Measurements from ENCODE around the gene JOSD1. TPM values are rescaled to one million over a fixed set of nuclear protein-coding genes. Genes with fewer than 3 reads are reported as not detected.

Gene JOSD1
- total RNA-seq, result 10 to 100 TPM; 25.8 to 56.7 (median 28.9) TPM

DNA sequence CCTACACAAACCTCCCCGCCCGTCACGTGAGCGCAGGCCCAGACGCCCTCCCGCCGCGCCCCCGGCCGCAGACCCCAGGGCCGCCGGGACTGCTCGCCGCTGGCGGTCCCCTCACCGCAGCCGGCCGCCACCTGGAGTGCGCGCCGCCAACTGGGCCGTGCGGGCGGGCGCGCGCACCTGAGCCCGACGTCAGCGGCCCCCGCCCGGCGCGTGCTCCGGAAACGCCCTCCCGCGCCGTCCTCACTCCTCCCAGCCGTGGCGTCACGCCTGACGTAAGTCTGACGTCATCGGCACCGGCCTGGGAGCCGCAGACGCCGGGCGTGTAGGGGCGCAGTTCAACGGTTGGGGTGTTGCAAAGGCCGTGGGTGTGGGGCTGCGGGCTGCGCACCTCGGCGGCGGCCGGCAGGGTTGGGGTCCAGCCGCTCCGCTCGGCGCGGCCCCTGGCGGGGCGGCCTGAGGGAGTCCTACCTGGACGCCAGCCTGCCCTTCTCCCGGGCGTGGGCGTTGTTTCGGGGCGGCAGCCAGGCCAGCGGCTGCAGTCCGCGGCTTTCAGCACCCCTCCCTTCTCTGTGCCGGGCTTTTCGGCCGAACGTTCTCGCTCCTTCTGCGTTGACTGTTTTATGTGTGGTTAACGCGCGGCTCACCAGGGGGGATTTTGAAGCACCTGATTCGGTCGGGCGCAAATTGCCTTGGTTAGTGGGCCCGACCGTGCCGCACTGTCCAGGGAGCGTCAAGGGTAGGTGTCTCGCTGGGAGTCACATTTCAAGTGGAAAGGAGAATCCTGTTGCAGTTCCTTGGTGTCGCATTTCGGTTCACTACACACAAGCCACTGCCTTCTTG is at the start of gene JOSD1:
Gene JOSD1, minus strand, starts transcription at position 155 of the 840 bp plus-strand sequence. CDS start 956 bp downstream, outside the sequence.
- H3K4me3 ChIP-seq, result peak within 1 kb of the TSS; percentile 72 to 99 (median 83)
- peak within 1 kb of the TSS; percentile 90 to 92 for H3K27ac ChIP-seq
- ATAC-seq (replicated peaks in 6 of 8), result peak; percentile 35 to 52 (median 48)

DNA sequence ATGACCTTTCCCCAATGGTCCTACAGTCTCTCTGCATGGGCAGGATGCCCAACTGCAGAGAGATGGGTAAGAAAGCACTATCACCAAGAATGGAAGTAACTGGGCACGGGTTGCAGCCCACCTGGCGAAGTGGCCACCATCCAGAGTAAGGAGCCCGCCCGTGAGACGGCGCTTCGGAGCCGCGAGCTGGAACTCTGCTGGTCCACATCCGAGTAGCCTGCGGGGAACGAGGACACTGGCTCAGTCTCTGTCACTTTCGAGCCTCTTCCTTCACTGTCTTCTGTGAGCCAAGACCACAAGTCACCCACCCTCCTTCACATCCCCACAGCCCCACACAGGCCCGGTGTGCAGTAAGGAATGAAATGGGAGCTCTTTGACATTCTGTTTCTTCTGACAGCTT is 49.4 kb upstream of the JOSD1 start:
- H3K4me3 ChIP-seq, result no peak overlapping the region
- no peak for ATAC-seq (replicated peaks in 6 of 8)
- in situ Hi-C loops (cut with MboI; ENCODE audit: low pct_unique_long_range_greater_than_20kb in 2 of 9, low sequenced_read_pairs in 9 of 9, unreplicated experiment in 9 of 9), result loop anchor here in 1 of 9 experiments (25.0 kb wide), 1 partner anchor 262 kb away; the partner anchor contains the start of genes APOBEC3C and APOBEC3D
- peaks cover 4 to 9% of the 10 kb centered on the region in 2 donors for H3K4me1 ChIP-seq (replicated peaks in 1 of 2)
- no peak overlapping the region for H3K27ac ChIP-seq
- 80 to 100% (median 92%) methylated on average over 1 to 7 of the region's 14 CpGs; no CpG with 5 or more reads in 5 of the 10 experiments for WGBS, 10 experiments

More for the DNA sequence above, at the start of gene JOSD1:
- peaks cover 32 to 41% of the 10 kb centered on the region in 2 donors for H3K4me1 ChIP-seq (replicated peaks in 1 of 2)
- 0 to 30% (median 3%) methylated on average over 2 to 21 of the region's 94 CpGs; no CpG with 5 or more reads in 5 of the 10 experiments for WGBS, 10 experiments
- in situ Hi-C loops (cut with MboI; ENCODE audit: low pct_unique_long_range_greater_than_20kb in 2 of 9, low sequenced_read_pairs in 9 of 9, unreplicated experiment in 9 of 9), result no loop called here

DNA sequence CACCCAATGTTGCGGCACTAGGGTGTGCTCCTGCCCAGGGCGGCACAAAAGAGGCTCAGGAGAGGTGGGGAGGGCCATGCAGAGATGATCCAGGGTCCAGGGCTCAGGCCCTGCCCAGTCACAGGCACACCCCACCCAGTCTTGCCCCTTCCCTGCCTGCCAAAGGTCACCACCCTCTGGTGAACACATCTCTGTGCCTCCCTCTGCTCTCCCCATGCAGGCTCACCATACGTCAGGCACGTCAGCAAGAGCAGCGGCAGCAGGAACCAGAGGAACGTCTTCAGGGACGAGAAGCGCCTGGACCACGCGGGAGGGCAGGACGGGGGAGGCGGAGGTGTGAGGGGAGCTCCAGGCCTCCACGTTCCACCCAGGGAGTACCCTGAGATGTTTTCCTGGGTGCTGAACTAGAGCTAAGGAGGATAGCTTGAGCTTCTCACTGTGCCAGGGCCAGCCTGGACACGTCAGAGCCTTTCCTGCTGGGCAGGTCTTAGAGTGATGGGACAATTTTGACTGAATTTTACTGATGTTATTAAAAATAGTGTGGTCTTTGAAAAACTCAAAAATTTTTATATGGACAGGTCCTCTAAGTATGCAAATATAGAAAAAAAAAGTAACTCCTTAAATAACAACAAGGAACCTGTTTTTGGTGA is 47.9 kb upstream of the JOSD1 start:
- WGBS, 10 experiments, result 80 to 100% (median 92%) methylated on average over 1 to 2 of the region's 14 CpGs; no CpG with 5 or more reads in 5 of the 10 experiments
- Histone ChIP-seq H3K4me3 (no peak overlapping the region), H3K27ac (no peak overlapping the region), H3K4me1 (replicated peaks in 1 of 2) (peaks cover 0 to under 1% of the 10 kb centered on the region in 2 donors)
- peak in 3 of 8 experiments; percentile 5 to 15 (median 11) for ATAC-seq (replicated peaks in 6 of 8)
- in situ Hi-C loops (cut with MboI; ENCODE audit: low pct_unique_long_range_greater_than_20kb in 2 of 9, low sequenced_read_pairs in 9 of 9, unreplicated experiment in 9 of 9), result no loop called here

DNA sequence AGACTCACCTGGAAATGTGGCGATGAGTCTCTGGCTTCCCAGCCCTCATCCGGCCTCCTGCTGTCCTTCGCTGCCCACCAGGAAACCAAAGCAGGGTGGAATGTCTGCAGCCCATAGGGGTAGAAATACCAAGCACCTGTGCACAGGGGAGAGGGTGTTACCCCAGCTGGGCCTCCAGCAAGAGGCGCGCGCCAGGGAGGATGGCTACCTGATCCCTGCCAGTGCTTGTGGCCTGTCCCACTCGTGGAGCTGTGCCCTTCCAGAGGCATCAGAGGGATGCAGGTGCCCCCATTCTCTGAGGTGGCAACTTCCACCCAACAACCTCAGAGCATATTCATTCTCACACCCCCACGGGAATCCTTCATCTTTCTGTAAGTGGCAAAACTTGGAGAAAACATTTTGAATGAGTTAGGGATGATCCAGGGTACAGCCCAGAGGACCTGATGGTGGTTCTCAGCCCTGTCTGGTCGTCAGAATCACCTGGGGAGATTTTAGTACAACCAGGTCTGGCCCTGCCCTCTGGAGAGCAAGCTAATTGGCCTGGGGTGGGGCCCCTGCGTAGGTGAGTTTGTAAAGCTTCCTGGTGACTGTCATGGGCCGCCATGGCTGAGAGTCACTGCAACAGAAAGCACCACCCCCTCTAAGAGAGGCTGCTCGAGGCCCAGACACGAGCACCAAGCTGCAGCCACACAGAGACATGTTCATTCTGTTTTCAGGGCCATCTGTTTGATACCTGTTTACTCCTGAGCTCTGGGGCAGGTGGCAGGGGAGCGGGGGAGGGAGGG is 45.1 kb upstream of the JOSD1 start:
- Histone ChIP-seq H3K27ac (no peak overlapping the region), H3K4me1 (replicated peaks in 1 of 2) (no peaks in the 10 kb centered on the region), H3K4me3 (no peak overlapping the region)
- in situ Hi-C loops (cut with MboI; ENCODE audit: low pct_unique_long_range_greater_than_20kb in 2 of 9, low sequenced_read_pairs in 9 of 9, unreplicated experiment in 9 of 9), result no loop called here
- 56 to 100% (median 94%) methylated on average over 1 to 6 of the region's 14 CpGs; no CpG with 5 or more reads in 3 of the 10 experiments for WGBS, 10 experiments
- no peak for ATAC-seq (replicated peaks in 6 of 8)

DNA sequence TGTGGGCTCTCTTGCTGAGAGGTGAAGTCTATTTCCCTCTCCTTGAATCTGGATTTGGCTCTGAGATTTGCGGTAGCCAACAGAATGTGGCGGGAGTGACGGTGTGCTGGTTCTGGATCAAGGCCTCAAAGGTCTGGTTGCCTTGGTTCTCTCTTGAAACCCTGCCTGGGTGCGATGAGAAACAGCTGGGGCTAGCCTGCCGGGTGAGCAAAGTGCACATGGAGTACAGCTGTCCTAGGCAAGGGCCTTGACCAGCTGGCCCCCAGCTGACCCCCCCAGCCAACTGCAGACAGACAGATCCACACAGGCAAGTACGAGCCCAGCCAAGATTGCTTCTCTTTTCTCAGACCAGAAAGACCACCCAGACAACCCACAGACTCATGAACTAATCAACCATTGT is 44.2 kb upstream of the JOSD1 start:
- Histone ChIP-seq H3K4me1 (replicated peaks in 1 of 2) (no peaks in the 10 kb centered on the region), H3K4me3 (no peak overlapping the region), H3K27ac (no peak overlapping the region)
- 90 to 100% (median 100%) methylated on average over 1 to 2 of the region's 6 CpGs; no CpG with 5 or more reads in 6 of the 10 experiments for WGBS, 10 experiments
- no peak for ATAC-seq (replicated peaks in 6 of 8)
- in situ Hi-C loops (cut with MboI; ENCODE audit: low pct_unique_long_range_greater_than_20kb in 2 of 9, low sequenced_read_pairs in 9 of 9, unreplicated experiment in 9 of 9), result no loop called here

DNA sequence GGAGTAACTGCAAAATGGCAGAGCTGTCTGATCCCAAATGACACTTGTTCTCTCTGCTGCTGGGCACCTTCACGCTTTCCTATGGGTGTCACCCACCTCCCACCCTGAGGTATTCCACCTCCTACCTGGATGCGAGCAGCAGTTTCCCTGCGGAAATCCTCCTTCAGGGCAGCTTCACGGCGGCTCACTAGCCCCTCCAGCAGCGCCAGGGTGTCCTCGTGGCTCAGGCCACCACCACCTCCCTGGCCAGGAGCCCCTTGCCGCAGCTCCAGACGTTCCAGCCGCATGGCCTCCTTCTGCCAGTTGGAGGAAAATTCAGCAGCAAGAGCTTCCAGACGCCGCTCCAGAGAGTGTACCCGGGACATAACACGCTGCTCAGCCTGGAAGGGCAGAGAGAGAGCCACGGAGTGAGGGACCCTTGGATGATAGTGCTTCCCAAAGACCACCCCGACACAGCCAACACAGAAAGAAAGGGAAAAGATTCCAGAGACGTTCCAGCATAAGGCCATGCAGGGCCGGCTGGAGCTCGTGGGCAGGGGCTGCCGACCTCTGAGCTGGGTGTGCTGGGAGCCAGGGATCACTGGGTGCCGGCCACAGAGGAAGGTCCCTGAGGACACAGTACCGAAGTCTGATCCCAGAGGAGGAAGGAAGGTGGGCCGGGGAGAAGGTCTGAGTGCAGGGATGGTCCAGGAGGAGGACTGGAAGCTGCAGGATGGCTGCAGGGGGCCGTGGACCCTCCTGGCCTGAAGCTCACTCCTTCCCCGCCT is 41.6 kb upstream of the JOSD1 start:
- WGBS, 10 experiments, result 80 to 100% (median 91%) methylated on average over 1 to 8 of the region's 25 CpGs; no CpG with 5 or more reads in 1 of the 10 experiments
- in situ Hi-C loops (cut with MboI; ENCODE audit: low pct_unique_long_range_greater_than_20kb in 2 of 9, low sequenced_read_pairs in 9 of 9, unreplicated experiment in 9 of 9), result no loop called here
- Histone ChIP-seq H3K4me3 (no peak overlapping the region), H3K27ac (no peak overlapping the region), H3K4me1 (replicated peaks in 1 of 2) (no peaks in the 10 kb centered on the region)
- no peak for ATAC-seq (replicated peaks in 6 of 8)

DNA sequence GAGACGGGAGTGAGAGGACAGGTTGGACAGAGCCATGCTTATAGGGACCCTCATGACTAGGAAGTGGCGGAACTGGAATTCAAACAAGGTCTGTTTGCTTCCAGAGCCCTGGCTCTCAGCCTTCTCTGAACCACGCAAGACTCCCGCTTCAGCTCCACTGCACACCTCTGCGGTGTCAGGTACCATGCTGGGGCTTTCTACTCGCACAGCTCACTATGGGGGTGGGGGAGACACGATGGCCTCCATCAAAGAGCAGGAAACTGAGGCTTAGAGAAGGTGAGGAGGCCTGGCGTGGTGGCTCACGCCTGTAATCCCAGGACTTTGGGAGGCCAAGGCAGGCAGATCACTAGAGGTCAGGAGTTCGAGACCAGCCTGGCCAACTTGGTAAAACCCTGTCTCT is 40.8 kb upstream of the JOSD1 start:
- 95 to 100% (median 100%) methylated on average over 1 to 7 of the region's 10 CpGs; no CpG with 5 or more reads in 6 of the 10 experiments for WGBS, 10 experiments
- no peak overlapping the region for H3K4me3 ChIP-seq
- in situ Hi-C loops (cut with MboI; ENCODE audit: low pct_unique_long_range_greater_than_20kb in 2 of 9, low sequenced_read_pairs in 9 of 9, unreplicated experiment in 9 of 9), result no loop called here
- ATAC-seq (replicated peaks in 6 of 8), result no peak
- no peak overlapping the region for H3K27ac ChIP-seq
- H3K4me1 ChIP-seq (replicated peaks in 1 of 2), result no peaks in the 10 kb centered on the region

DNA sequence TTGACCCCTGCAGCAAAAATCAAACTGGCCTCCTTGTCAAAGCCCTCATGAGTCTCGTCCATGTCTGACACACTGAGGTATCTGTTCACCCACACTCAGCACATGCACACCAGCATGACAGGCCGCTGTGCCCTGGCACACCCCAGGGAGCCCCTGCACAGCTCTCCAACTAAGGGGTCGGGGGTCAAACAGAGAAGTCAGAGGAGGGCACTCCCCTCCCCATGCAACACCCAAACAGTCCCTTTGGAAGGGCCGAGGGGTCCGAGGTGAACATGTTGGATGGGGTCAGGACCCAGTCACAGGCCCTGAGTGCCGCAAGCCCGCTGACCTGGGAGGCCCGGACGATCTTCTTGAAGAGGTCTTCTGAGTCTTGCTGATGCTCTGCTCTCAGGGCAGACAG is 40.4 kb upstream of the JOSD1 start:
- no peak overlapping the region for H3K27ac ChIP-seq
- no peaks in the 10 kb centered on the region for H3K4me1 ChIP-seq (replicated peaks in 1 of 2)
- 79 to 100% (median 88%) methylated on average over 1 to 7 of the region's 9 CpGs; no CpG with 5 or more reads in 7 of the 10 experiments for WGBS, 10 experiments
- no peak for ATAC-seq (replicated peaks in 6 of 8)
- H3K4me3 ChIP-seq, result no peak overlapping the region
- in situ Hi-C loops (cut with MboI; ENCODE audit: low pct_unique_long_range_greater_than_20kb in 2 of 9, low sequenced_read_pairs in 9 of 9, unreplicated experiment in 9 of 9), result no loop called here

DNA sequence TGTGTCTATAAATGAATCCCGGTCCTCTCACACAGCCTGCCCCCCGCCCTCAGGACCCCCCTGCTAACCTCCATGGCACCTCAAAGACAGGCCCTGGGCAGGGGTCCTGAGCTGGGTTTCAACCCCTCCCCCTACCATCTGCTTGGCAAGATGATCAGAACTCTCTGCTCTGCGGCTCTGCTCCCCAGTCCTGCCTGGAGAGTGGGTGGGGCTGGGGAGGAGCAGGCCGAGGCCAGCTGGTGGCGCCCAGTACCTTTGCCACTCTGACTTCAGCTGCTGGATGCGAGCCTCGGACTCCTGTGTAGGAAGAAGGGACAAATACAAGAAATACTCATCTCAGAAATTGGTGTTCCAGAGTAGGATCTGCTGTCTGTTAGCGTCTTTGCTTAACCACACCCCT is 40.0 kb upstream of the JOSD1 start:
- H3K4me3 ChIP-seq, result no peak overlapping the region
- in situ Hi-C loops (cut with MboI; ENCODE audit: low pct_unique_long_range_greater_than_20kb in 2 of 9, low sequenced_read_pairs in 9 of 9, unreplicated experiment in 9 of 9), result no loop called here
- H3K4me1 ChIP-seq (replicated peaks in 1 of 2), result no peaks in the 10 kb centered on the region
- ATAC-seq (replicated peaks in 6 of 8), result peak in 3 of 8 experiments; percentile 5 to 38 (median 14)
- no peak overlapping the region for H3K27ac ChIP-seq
- WGBS, 10 experiments, result 59 to 82% methylated on average over 3 of the region's 8 CpGs; no CpG with 5 or more reads in 8 of the 10 experiments

DNA sequence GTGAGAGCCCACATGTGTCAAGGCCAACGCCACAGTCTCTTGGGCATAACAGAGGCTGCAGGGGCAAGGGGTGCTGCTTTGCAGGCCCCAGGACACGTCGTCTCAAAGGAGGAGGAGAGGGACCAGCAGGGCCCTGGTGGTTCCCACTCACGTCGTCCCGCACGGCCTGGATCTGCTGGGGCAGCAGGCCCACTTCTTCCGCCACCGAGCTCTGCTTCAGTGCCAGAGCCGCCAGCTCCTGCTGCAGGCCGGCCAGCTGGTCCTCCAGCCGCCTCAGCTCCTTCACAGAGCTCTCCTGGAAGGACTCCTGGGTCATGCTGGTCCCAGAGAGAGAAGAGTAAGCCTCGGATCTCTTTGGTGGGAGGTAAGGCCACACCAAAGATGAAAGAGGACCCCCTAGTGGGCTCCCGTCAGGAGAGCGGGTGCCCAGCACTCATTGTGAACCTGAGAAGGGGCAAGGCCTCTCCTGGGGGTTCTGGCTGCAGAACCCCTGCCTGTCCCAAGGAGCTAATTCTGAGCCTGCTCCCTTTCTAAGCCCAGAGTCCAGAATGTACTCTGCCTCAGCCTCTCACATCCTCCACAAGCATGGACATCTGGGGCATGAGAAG is 39.5 kb upstream of the JOSD1 start:
- Histone ChIP-seq H3K27ac (no peak overlapping the region), H3K4me1 (replicated peaks in 1 of 2) (no peaks in the 10 kb centered on the region), H3K4me3 (no peak overlapping the region)
- no peak for ATAC-seq (replicated peaks in 6 of 8)
- 90 to 100% (median 96%) methylated on average over 1 to 9 of the region's 15 CpGs; no CpG with 5 or more reads in 6 of the 10 experiments for WGBS, 10 experiments
- in situ Hi-C loops (cut with MboI; ENCODE audit: low pct_unique_long_range_greater_than_20kb in 2 of 9, low sequenced_read_pairs in 9 of 9, unreplicated experiment in 9 of 9), result no loop called here

DNA sequence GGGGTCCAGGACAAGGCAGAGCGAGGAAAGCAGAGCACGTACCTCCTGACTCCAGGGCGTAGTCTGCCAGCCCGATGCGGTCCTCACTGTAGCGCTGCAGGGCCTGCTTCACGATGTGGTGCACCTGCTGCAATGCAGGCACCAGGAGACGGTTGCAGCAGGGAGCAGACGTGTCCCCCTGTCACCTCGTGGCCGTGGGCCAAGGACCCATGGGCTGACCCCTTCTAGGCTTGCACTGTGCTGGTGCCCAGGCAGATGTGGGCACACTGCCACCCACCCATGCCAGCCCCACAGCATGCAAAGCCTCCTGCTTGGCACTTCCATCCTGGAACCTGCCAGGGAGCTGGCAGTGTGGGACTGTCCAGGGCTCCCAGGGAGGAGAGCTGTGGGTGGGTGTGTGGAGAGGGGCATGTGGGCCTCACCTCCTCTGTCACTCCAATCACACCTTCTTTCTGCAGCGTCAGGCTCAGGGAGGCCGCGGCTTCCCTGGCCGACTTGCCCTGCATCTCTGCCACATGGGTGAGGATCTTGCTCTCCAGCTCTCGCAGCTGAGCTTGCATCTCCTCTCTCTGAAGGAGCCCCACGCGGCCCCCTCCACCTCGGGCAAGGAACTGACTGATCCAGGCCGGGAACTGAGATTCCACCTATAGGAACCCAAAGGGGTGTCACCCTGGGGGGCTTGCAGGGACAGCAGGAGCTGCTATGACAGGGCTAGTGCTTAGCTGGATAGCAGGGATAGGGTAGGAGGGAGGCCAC is 38.7 kb upstream of the JOSD1 start:
- H3K4me1 ChIP-seq (replicated peaks in 1 of 2), result no peaks in the 10 kb centered on the region
- ATAC-seq (replicated peaks in 6 of 8), result peak in 1 of 8 experiments; percentile 7
- WGBS, 10 experiments, result 91 to 100% (median 100%) methylated on average over 1 to 8 of the region's 20 CpGs; no CpG with 5 or more reads in 4 of the 10 experiments
- no peak overlapping the region for H3K4me3 ChIP-seq
- in situ Hi-C loops (cut with MboI; ENCODE audit: low pct_unique_long_range_greater_than_20kb in 2 of 9, low sequenced_read_pairs in 9 of 9, unreplicated experiment in 9 of 9), result no loop called here
- H3K27ac ChIP-seq, result no peak overlapping the region

All from motor neuron (in vitro differentiated cells).